ENCODE data around the gene ADARB1. TPM values are rescaled to one million over a fixed set of nuclear protein-coding genes. Genes with fewer than 3 reads are reported as not detected.
A peak's percentile ranks its signal among the peaks of the same experiment; 100 is the strongest.

Gene ADARB1
- total RNA-seq, 2 experiments from 2014 or later: 59.1 to 59.6 TPM

DNA sequence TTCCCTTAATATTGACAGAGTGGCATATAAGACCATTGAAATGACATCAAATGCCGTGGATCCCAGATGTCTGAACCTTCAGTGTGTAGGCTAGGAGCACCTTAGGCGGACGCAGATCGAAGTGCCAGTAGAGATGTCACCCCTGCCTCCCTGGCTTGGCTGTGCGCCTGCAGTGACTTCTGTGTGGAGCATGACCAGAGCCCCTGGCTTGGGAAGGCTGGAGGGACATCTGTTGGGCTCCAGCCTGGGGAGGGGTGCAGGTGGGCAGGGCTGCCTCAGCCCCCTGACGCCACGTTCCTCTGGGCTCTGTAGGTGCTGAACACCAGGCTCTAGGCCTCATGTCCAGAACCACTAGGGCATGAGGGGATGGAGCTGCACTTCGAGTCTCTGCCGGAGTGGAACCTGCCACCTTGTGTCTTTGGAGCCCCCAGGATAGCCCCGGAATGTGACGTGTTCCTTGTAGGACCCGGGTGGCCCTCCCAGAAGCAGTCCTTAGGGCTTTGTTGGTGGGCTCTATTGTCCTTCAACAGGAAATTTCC lies 103.8 kb downstream of the ADARB1 start:
- ChIA-PET POLR2A (no interaction called here), CTCF (no interaction called here)
- H3K9me3 Mint-ChIP-seq: no peaks in the 10 kb centered on the region
- no peak overlapping the region for H3K27ac Mint-ChIP-seq
- no peak for DNase-seq
- no peaks in the 10 kb centered on the region for H3K27me3 Mint-ChIP-seq
- no peak overlapping the region for H3K4me3 Mint-ChIP-seq
- H3K4me1 Mint-ChIP-seq: no peaks in the 10 kb centered on the region
- peaks cover 43% of the 10 kb centered on the region for H3K36me3 Mint-ChIP-seq (ENCODE audit: low read depth)

DNA sequence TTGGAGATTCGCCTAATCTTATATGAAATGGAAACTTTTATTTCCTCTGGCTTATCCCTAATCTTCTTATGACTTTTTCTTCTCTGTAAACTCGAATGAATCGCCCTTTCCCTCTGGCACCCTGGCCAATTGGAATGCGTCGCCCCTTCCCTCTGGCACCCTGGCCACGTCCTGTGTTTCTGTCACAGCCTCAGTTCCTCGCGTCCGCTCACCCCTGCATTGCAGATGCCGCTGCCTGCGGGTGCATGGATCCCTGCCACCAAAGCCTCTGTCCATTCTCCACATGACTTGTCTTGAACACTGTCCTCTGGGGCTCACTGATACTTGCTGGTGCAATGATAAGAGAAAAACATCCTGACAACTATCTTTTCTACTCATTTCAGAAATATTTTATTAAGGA lies 104.6 kb downstream of the ADARB1 start:
- no peaks in the 10 kb centered on the region for H3K27me3 Mint-ChIP-seq
- no peak overlapping the region for H3K4me3 Mint-ChIP-seq
- H3K36me3 Mint-ChIP-seq (ENCODE audit: low read depth): peaks cover 46% of the 10 kb centered on the region
- no peak for DNase-seq
- no peak overlapping the region for H3K27ac Mint-ChIP-seq
- CTCF ChIA-PET: no interaction called here
- POLR2A ChIA-PET: no interaction called here
- no peaks in the 10 kb centered on the region for H3K4me1 Mint-ChIP-seq
- no peaks in the 10 kb centered on the region for H3K9me3 Mint-ChIP-seq

DNA sequence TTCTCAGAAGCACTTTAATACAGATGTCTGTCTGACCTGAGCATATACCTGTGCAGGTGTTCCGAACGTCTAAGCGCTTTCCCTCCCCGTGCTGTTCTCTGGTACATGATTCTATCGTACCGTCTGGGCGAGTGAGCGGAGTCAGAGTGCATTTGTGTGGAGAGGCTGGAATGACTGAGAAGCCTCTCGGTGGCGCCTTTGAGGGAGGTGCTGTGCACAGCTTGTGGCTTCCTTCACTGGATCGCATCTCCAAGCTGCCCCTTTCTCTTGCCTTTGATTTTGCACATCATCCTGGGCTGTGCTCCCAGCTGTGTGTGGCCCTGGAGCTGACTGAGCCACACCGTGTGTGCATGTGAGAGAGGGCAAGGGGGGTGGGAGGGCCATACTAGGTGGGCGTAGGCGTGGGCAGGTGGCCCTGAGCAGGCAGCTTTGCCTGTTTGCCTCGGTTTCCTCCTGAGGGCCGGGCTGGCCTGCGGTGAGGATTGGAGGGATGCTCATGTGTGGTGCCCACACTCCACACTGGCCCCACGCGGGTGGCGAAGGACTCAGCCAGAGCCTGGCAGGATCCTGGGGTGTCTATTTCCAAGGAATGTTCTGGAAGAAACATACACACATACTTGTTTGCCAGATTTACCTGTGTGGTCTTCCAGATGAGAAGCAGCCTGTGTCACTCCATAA lies 105.3 kb downstream of the ADARB1 start:
- H3K27me3 Mint-ChIP-seq: no peaks in the 10 kb centered on the region
- peaks cover 47% of the 10 kb centered on the region for H3K36me3 Mint-ChIP-seq (ENCODE audit: low read depth)
- no peak for DNase-seq
- H3K9me3 Mint-ChIP-seq: no peaks in the 10 kb centered on the region
- CTCF ChIA-PET: no interaction called here
- no peak overlapping the region for H3K27ac Mint-ChIP-seq
- POLR2A ChIA-PET: no interaction called here
- H3K4me1 Mint-ChIP-seq: no peaks in the 10 kb centered on the region
- H3K4me3 Mint-ChIP-seq: no peak overlapping the region

DNA sequence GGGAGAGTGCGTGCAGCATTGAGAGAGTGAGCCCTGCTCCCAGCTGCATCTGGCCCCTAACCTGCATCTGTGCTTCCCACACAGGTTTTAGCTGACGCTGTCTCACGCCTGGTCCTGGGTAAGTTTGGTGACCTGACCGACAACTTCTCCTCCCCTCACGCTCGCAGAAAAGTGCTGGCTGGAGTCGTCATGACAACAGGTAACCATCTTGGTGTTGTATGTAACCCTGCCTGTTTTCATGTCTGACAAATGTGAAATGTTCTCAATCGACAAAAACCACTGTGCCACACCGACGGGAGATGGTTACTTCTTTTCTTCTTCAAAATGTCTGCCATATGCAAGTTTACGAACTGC lies 105.8 kb downstream of the ADARB1 start:
- no peak overlapping the region for H3K27ac Mint-ChIP-seq
- H3K4me3 Mint-ChIP-seq: no peak overlapping the region
- no peak for DNase-seq
- H3K9me3 Mint-ChIP-seq: no peaks in the 10 kb centered on the region
- no peaks in the 10 kb centered on the region for H3K4me1 Mint-ChIP-seq
- CTCF ChIA-PET: no interaction called here
- H3K27me3 Mint-ChIP-seq: no peaks in the 10 kb centered on the region
- peaks cover 52% of the 10 kb centered on the region for H3K36me3 Mint-ChIP-seq (ENCODE audit: low read depth)
- POLR2A ChIA-PET: no interaction called here

DNA sequence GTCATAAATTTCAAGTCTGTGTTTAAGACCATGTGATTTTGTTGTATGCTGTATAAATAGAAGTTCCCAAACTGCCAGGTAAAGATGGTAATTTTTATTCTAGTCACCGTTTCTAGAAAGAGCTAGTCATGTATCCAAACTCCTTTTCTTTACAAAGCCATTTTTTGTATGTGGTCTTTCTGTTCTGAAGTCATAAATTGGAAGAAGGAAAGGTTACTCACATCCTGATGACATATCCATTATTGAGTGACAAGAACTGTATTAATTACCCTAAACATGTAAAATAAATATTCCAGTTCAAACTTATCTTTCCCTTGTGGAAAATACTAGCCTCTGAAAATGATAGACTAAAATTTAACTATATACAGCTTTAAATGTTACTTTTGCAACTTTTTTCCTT lies 108.6 kb downstream of the ADARB1 start:
- peaks cover 62% of the 10 kb centered on the region for H3K36me3 Mint-ChIP-seq (ENCODE audit: low read depth)
- peaks cover 19% of the 10 kb centered on the region for H3K9me3 Mint-ChIP-seq
- ChIA-PET CTCF (interaction anchor here (1.0 to 1.3 kb wide), 2 partner anchors 16 to 126 kb away, joined by 3 read pairs; no protein-coding TSS in a partner anchor), POLR2A (no interaction called here)
- H3K4me3 Mint-ChIP-seq: no peak overlapping the region
- no peak for DNase-seq
- no peak overlapping the region for H3K27ac Mint-ChIP-seq
- no peaks in the 10 kb centered on the region for H3K4me1 Mint-ChIP-seq
- no peaks in the 10 kb centered on the region for H3K27me3 Mint-ChIP-seq

DNA sequence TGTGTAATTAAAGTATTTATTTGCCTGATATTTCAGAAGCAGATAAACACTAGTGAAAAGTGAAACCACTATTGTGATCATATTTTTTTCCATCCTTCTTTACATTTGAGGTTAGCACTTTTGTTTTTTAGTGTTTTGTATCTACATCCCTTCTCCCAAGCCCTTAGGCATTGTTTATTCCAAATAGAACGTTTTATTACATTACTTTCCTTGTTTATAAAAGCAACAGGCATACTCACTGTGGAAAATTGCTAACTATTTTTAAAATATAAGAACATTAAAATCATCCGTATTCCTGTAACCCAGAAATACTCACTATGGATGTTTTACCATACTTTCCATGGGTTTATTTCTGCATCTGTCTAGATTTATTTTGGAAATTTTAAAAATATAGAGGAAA lies 109.5 kb downstream of the ADARB1 start:
- no peak overlapping the region for H3K4me3 Mint-ChIP-seq
- H3K27me3 Mint-ChIP-seq: no peaks in the 10 kb centered on the region
- no peak overlapping the region for H3K27ac Mint-ChIP-seq
- H3K36me3 Mint-ChIP-seq (ENCODE audit: low read depth): peaks cover 71% of the 10 kb centered on the region
- ChIA-PET CTCF (no interaction called here), POLR2A (no interaction called here)
- DNase-seq: no peak
- H3K9me3 Mint-ChIP-seq: peaks cover 27% of the 10 kb centered on the region
- H3K4me1 Mint-ChIP-seq: no peaks in the 10 kb centered on the region

DNA sequence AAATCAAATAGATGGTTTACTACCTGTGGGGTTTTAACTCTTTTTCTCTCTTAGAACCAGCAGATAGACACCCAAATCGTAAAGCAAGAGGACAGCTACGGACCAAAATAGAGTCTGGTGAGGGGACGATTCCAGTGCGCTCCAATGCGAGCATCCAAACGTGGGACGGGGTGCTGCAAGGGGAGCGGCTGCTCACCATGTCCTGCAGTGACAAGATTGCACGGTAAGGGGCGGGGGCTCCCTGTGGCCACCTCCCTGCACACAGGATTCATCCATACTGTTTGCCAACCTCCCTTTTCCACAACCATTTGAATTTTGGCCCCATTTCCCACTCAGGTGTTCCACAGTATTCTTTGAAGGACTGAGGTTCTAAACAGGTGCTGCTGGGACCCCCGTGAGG lies 110.5 kb downstream of the ADARB1 start:
- Mint-ChIP-seq H3K4me3 (no peak overlapping the region), H3K4me1 (no peaks in the 10 kb centered on the region), H3K36me3 (ENCODE audit: low read depth) (peaks cover 78% of the 10 kb centered on the region), H3K27ac (no peak overlapping the region), H3K27me3 (no peaks in the 10 kb centered on the region), H3K9me3 (peaks cover 33% of the 10 kb centered on the region)
- ChIA-PET CTCF (no interaction called here), POLR2A (interaction anchor here (0.7 kb wide), 1 partner anchor 72 kb away, joined by 4 read pairs; no protein-coding TSS in a partner anchor)
- DNase-seq: no peak

DNA sequence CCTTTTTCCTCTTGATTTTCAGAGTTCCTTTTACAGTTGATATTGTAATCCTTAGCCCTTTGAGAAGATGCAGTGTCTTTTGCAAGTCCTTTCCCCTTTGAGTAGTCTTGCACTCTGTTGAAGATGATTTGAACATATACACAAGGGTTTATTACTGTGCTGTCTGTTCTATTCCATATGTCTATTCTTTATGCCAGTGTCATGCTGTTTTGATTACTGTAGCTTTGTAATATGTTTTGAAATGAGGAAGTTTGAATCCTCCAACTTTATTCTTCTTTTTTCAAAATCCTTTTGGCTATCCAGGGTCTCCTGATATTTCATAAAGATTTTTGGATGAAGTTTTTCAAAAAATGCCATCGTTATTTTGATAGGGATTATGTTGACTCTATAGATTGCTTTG lies 112.3 kb downstream of the ADARB1 start:
- Mint-ChIP-seq H3K4me1 (no peaks in the 10 kb centered on the region), H3K27ac (no peak overlapping the region), H3K4me3 (no peak overlapping the region), H3K27me3 (no peaks in the 10 kb centered on the region), H3K9me3 (peaks cover 39% of the 10 kb centered on the region), H3K36me3 (ENCODE audit: low read depth) (peaks cover 81% of the 10 kb centered on the region)
- ChIA-PET POLR2A (no interaction called here), CTCF (no interaction called here)
- DNase-seq: no peak

DNA sequence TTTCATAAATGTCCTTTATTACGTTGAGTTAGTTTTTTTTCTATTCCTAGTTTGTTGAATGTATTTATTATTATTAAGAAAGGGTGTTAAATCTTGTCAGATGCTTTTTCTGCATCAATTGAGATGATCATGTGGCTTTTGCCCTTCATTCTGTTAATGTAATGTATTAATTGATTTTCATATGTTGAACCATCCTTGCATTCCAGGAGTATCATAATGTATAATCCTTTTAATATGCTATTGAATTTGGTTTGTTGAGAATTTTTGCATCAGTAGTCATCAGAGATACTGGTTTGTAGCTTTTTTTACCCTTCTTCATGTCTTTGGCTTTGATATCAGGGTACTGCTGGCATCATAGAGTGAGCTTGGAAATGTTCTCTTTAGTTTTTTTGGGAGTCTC lies 113.3 kb downstream of the ADARB1 start:
- POLR2A ChIA-PET: no interaction called here
- no peak for DNase-seq
- no peaks in the 10 kb centered on the region for H3K4me1 Mint-ChIP-seq
- no peak overlapping the region for H3K27ac Mint-ChIP-seq
- peaks cover 39% of the 10 kb centered on the region for H3K9me3 Mint-ChIP-seq
- CTCF ChIA-PET: no interaction called here
- H3K4me3 Mint-ChIP-seq: no peak overlapping the region
- no peaks in the 10 kb centered on the region for H3K27me3 Mint-ChIP-seq
- H3K36me3 Mint-ChIP-seq (ENCODE audit: low read depth): peaks cover 82% of the 10 kb centered on the region

DNA sequence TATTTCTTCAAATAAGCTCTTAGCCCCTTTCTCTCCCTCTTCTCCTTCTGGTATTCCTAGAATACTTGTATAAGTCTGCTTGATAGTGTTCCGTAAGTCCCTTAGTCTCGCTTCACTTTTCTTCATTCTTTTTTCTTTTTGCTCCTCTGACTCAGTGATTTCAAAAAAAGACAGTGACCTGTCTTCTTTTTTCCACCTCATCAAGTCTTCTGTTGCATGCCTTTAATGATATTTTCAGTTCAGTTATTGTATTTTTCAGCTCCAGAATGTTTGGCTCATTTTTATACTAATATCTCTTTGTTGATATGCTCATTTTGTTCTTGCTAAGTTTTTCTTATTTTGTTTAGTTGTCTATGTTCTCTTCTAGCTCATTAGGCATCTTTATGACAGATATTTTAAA lies 115.6 kb downstream of the ADARB1 start:
- H3K27ac Mint-ChIP-seq: no peak overlapping the region
- H3K27me3 Mint-ChIP-seq: no peaks in the 10 kb centered on the region
- H3K36me3 Mint-ChIP-seq (ENCODE audit: low read depth): peaks cover 92% of the 10 kb centered on the region
- CTCF ChIA-PET: interaction anchor here (1.1 kb wide), 1 partner anchor 50 kb away, joined by 3 read pairs; no protein-coding TSS in a partner anchor
- DNase-seq: no peak
- no peaks in the 10 kb centered on the region for H3K4me1 Mint-ChIP-seq
- POLR2A ChIA-PET: no interaction called here
- peaks cover 39% of the 10 kb centered on the region for H3K9me3 Mint-ChIP-seq
- H3K4me3 Mint-ChIP-seq: no peak overlapping the region

DNA sequence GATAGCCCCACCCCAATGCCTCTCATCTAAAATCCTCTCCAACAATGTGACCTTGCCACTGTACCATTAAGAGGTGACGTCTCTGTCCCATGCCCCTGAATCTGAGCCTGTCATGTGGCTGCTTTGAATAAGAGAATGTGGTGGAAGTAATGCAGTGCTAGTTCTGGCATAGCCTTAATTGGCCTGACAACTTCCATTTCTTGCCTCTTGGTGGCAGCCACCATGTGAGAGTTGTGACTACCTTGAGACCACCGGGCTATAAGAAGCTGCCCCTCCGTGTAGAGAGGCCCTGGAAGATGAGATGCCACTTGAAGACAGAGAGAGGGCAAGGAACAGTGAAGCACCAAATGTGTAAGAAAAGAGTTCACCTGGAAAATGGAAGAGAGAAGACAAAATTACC lies 118.0 kb downstream of the ADARB1 start:
- H3K4me3 Mint-ChIP-seq: no peak overlapping the region
- H3K9me3 Mint-ChIP-seq: peaks cover 26% of the 10 kb centered on the region
- POLR2A ChIA-PET: no interaction called here
- H3K4me1 Mint-ChIP-seq: no peaks in the 10 kb centered on the region
- no peak for DNase-seq
- H3K36me3 Mint-ChIP-seq (ENCODE audit: low read depth): peaks cover 85% of the 10 kb centered on the region
- no peak overlapping the region for H3K27ac Mint-ChIP-seq
- H3K27me3 Mint-ChIP-seq: no peaks in the 10 kb centered on the region
- CTCF ChIA-PET: interaction anchor here (1.3 kb wide), 1 partner anchor 51 kb away, joined by 3 read pairs; no protein-coding TSS in a partner anchor

DNA sequence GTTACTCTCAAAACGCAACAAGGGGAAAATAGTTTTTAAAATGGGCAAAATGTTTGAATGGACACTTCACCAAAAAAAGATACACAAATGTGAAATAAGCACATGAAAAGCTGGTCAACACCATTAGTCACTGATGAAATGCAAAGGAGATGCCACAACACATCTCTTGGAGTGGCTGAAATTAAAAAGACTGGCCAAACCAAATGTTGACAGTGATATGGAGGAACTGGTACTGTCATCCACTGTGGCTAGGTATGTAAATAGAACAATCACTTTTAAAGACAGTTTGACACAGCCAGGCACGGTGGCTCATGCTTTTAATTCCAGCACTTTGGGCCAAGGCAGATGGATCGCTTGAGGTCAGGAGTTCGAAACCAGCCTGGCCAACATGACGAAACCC lies 122.2 kb downstream of the ADARB1 start:
- Mint-ChIP-seq H3K9me3 (no peaks in the 10 kb centered on the region), H3K27me3 (no peaks in the 10 kb centered on the region), H3K36me3 (ENCODE audit: low read depth) (peaks cover 62% of the 10 kb centered on the region), H3K4me3 (no peak overlapping the region), H3K27ac (no peak overlapping the region), H3K4me1 (peaks cover 27% of the 10 kb centered on the region)
- CTCF ChIA-PET: no interaction called here
- DNase-seq: no peak
- POLR2A ChIA-PET: no interaction called here

DNA sequence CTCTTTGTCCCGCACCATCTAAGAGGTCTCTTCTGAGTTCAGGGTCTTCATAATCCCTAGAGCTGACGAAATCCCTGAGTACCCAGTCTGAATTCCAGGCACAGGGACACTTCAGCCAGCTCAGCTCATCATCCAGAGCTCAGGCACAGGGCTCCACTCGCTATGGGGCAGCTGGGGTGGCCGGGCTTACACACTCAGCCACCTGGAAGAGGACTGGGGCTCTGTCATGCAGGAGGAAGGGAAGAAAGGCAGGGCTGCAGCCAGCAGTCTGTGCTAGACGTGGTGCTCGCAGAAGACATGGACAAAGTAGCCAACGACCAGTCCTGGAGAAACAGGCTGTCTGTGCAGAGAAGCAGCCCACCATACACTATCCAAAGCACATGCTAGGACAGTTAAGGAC lies 124.8 kb downstream of the ADARB1 start:
- no peak for DNase-seq
- POLR2A ChIA-PET: no interaction called here
- H3K27me3 Mint-ChIP-seq: no peaks in the 10 kb centered on the region
- no peak overlapping the region for H3K4me3 Mint-ChIP-seq
- CTCF ChIA-PET: interaction anchor here (0.7 kb wide), 1 partner anchor 21 kb away, joined by 3 read pairs; no protein-coding TSS in a partner anchor
- H3K27ac Mint-ChIP-seq: no peak overlapping the region
- H3K4me1 Mint-ChIP-seq: peaks cover 40% of the 10 kb centered on the region
- H3K9me3 Mint-ChIP-seq: no peaks in the 10 kb centered on the region
- peaks cover 48% of the 10 kb centered on the region for H3K36me3 Mint-ChIP-seq (ENCODE audit: low read depth)

DNA sequence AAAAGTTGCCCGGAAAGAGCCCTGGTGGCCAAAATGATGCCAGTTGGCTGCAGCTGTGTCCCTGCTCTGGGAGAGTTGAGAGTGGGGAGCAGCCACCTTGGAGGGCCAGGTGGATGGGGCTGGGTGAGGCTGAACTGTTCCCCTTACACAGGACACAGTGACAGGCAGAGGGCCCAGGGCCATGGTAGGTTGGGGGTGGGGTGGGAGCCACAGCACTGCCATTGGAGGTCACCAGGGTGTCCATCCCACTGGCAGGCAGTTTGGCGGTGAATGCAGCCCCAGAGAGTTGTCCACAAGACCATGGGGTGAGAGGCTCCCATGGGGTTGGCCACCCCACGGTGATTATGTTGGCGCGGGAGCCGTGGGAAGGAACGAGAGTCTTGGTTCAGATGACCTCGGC lies 125.7 kb downstream of the ADARB1 start:
- Mint-ChIP-seq H3K36me3 (ENCODE audit: low read depth) (peaks cover 47% of the 10 kb centered on the region), H3K27me3 (no peaks in the 10 kb centered on the region), H3K27ac (peak overlapping the region; percentile 50), H3K4me3 (no peak overlapping the region), H3K4me1 (peaks cover 45% of the 10 kb centered on the region), H3K9me3 (no peaks in the 10 kb centered on the region)
- ChIA-PET POLR2A (interaction anchor here (1.1 kb wide), 1 partner anchor 24 kb away, joined by 4 read pairs; no protein-coding TSS in a partner anchor), CTCF (no interaction called here)
- no peak for DNase-seq
